K562 (cell line): ENCODE measurements around the gene C16orf89.
"Not testable (repeated sequence)": the region's sequence is repeated elsewhere in the genome, so short reads cannot be mapped to it uniquely, and the experiment has no call there.

Experiments used
- TRIM24 ChIP-seq, 2 experiments: fragments of 450-650 bp; IDR thresholded peaks; 2 replicates each; pipeline ENCODE4 v1.6.1; 2016
- TF ChIP-seq, protein P1 (sequence below), 3 experiments: IDR thresholded peaks in 2 of 3; conservative IDR thresholded peaks in 1 of 3; 2 replicates each; pipeline ENCODE4 v1.5.1; 2011 to 2012; ENCODE audit warnings: low read length in 3 of 3, mild to moderate bottlenecking in 3 of 3, control low read depth in 2 of 3, improper control_type of control experiment in 1 of 3, inconsistent platforms in 1 of 3, low read depth in 1 of 3, mixed read lengths in 1 of 3, moderate library complexity in 1 of 3; ENCODE audit not compliant: insufficient read depth in 2 of 3

- TF ChIP-seq TRIM24 (IDR thresholded peaks at IDR 0.05): not testable (repeated sequence)
- TF ChIP-seq, protein P1, sequence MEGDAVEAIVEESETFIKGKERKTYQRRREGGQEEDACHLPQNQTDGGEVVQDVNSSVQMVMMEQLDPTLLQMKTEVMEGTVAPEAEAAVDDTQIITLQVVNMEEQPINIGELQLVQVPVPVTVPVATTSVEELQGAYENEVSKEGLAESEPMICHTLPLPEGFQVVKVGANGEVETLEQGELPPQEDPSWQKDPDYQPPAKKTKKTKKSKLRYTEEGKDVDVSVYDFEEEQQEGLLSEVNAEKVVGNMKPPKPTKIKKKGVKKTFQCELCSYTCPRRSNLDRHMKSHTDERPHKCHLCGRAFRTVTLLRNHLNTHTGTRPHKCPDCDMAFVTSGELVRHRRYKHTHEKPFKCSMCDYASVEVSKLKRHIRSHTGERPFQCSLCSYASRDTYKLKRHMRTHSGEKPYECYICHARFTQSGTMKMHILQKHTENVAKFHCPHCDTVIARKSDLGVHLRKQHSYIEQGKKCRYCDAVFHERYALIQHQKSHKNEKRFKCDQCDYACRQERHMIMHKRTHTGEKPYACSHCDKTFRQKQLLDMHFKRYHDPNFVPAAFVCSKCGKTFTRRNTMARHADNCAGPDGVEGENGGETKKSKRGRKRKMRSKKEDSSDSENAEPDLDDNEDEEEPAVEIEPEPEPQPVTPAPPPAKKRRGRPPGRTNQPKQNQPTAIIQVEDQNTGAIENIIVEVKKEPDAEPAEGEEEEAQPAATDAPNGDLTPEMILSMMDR (IDR thresholded peaks at IDR 0.05 in 2 of 3, conservative IDR thresholded peaks at IDR 0.05 in 1 of 3; ENCODE audit: insufficient read depth in 2 of 3, low read depth in 1 of 3, low read length in 3 of 3): not testable (repeated sequence)
These were observed 32.7 kb upstream of the C16orf89 start for GRCh38 chr16:5098221-5099159.
